Peyer's patch (tissue), 4 donors: ENCODE data around the gene AP1M2. TPM values are rescaled to one million over a fixed set of nuclear protein-coding genes. Genes with fewer than 3 reads are reported as not detected.
"Not testable (repeated sequence)": the region's sequence is repeated elsewhere in the genome, so short reads cannot be mapped to it uniquely, and the experiment has no call there.

Experiments used
- DNase-seq, 3 donors: peaks; one replicate each; pipeline ENCODE4 v3.0.0-alpha.2; 2017 to 2019
- H3K27ac ChIP-seq, 4 donors: fragments of 200-600 bp; sonication (generic); one replicate each; pipeline ENCODE4 v1.5.1; 2016 to 2019
- H3K27me3 ChIP-seq, 2 donors: fragments of 200-600 bp; sonication (generic); one replicate each; pipeline ENCODE4 v1.5.1; 2019
- H3K36me3 ChIP-seq, 3 donors: fragments of 200-600 bp; sonication (generic); one replicate each; pipeline ENCODE4 v1.5.1; 2016 to 2019
- H3K4me1 ChIP-seq, 4 donors: fragments of 200-600 bp; sonication (generic); one replicate each; pipeline ENCODE4 v1.5.1; 2016 to 2019
- H3K4me3 ChIP-seq, 4 donors: fragments of 200-600 bp; sonication (generic); 1 replicate in 3 of 4; 2 replicates in 1 of 4; pipeline ENCODE4 v1.5.1; 2016 to 2019; ENCODE audit warnings: mild to moderate bottlenecking in 1 of 4
- H3K9me3 ChIP-seq, 4 donors: fragments of 200-600 bp; sonication (generic); one replicate each; pipeline ENCODE4 v1.5.1; 2016 to 2019; ENCODE audit warnings: mild to moderate bottlenecking in 1 of 4
- CTCF ChIP-seq, 6 experiments: fragments of 450-650 bp in 4 of 6; fragments of 200-600 bp in 2 of 6; sonication (generic) in 1 of 6; IDR thresholded peaks; one replicate each; pipeline ENCODE4 v1.5.1; 2017 to 2019; ENCODE audit warnings: antibody characterized with exemption in 6 of 6, mild to moderate bottlenecking in 3 of 6, moderate library complexity in 1 of 6
- POLR2A ChIP-seq, 2 donors: fragments of 450-650 bp; IDR thresholded peaks; one replicate each; pipeline ENCODE4 v1.5.1; 2017; ENCODE audit warnings: antibody characterized with exemption in 2 of 2, mild to moderate bottlenecking in 2 of 2, moderate library complexity in 2 of 2
- total RNA-seq, 4 donors: library from RNA; depleted of rRNA; stranded (reverse); fragments of >200 nt; gene quantifications; one replicate each; pipeline ENCODE4 v1.1.0, GENCODE V29; 2016

Gene AP1M2
- total RNA-seq, 4 donors from 2014 or later, result 60.2 to 102 (median 82.5) TPM

- no peak for TF ChIP-seq CTCF (IDR thresholded peaks at IDR 0.05)
- TF ChIP-seq POLR2A (IDR thresholded peaks at IDR 0.05), result no peak
- no peak for DNase-seq
- no peak overlapping the region for H3K4me3 ChIP-seq
- no peaks in the 10 kb centered on the region for H3K27me3 ChIP-seq
- H3K27ac ChIP-seq, result no peak overlapping the region
- no peaks in the 10 kb centered on the region for H3K9me3 ChIP-seq
- no peaks in the 10 kb centered on the region for H3K36me3 ChIP-seq
- peaks cover 0 to 6% (median 1%) of the 10 kb centered on the region in 4 donors for H3K4me1 ChIP-seq
Observed at GRCh38 chr19:10538204-10538983, 48.7 kb downstream of the AP1M2 start.

GRCh38 chr19:10537668-10538067, 49.4 kb downstream of the AP1M2 start:
- no peak for TF ChIP-seq CTCF (IDR thresholded peaks at IDR 0.05)
- no peak for TF ChIP-seq POLR2A (IDR thresholded peaks at IDR 0.05)
- no peaks in the 10 kb centered on the region for H3K36me3 ChIP-seq
- H3K9me3 ChIP-seq, result no peaks in the 10 kb centered on the region
- no peak overlapping the region for H3K4me3 ChIP-seq
- no peaks in the 10 kb centered on the region for H3K4me1 ChIP-seq
- H3K27me3 ChIP-seq, result no peaks in the 10 kb centered on the region
- no peak for DNase-seq
- no peak overlapping the region for H3K27ac ChIP-seq

GRCh38 chr19:10535613-10536012, 51.5 kb downstream of the AP1M2 start:
- Histone ChIP-seq H3K9me3 (no peaks in the 10 kb centered on the region), H3K36me3 (no peaks in the 10 kb centered on the region), H3K4me3 (no peak overlapping the region), H3K27me3 (no peaks in the 10 kb centered on the region), H3K4me1 (no peaks in the 10 kb centered on the region), H3K27ac (no peak overlapping the region)
- no peak for DNase-seq
- no peak for TF ChIP-seq CTCF (IDR thresholded peaks at IDR 0.05)
- TF ChIP-seq POLR2A (IDR thresholded peaks at IDR 0.05), result no peak

GRCh38 chr19:10533646-10534386, 53.3 kb downstream of the AP1M2 start:
- H3K27ac ChIP-seq, result peak overlapping the region in 1 of 4 donors; percentile 42
- TF ChIP-seq POLR2A (IDR thresholded peaks at IDR 0.05) (no peak), CTCF (IDR thresholded peaks at IDR 0.05) (no peak)
- H3K27me3 ChIP-seq, result no peaks in the 10 kb centered on the region
- no peak for DNase-seq
- H3K9me3 ChIP-seq, result no peaks in the 10 kb centered on the region
- no peak overlapping the region for H3K4me3 ChIP-seq
- no peaks in the 10 kb centered on the region for H3K4me1 ChIP-seq
- H3K36me3 ChIP-seq, result no peaks in the 10 kb centered on the region

GRCh38 chr19:10532457-10532856, 54.7 kb downstream of the AP1M2 start:
- no peak for DNase-seq
- Histone ChIP-seq H3K27me3 (no peaks in the 10 kb centered on the region), H3K4me1 (no peaks in the 10 kb centered on the region), H3K9me3 (no peaks in the 10 kb centered on the region), H3K36me3 (no peaks in the 10 kb centered on the region), H3K4me3 (no peak overlapping the region), H3K27ac (no peak overlapping the region)
- TF ChIP-seq CTCF (IDR thresholded peaks at IDR 0.05), result no peak
- no peak for TF ChIP-seq POLR2A (IDR thresholded peaks at IDR 0.05)

- not testable (repeated sequence) for H3K4me3 ChIP-seq, H3K27ac ChIP-seq, H3K9me3 ChIP-seq, H3K27me3 ChIP-seq, H3K4me1 ChIP-seq, DNase-seq, H3K36me3 ChIP-seq
Observed at GRCh38 chr19:10526887-10527286, 60.2 kb downstream of the AP1M2 start.
